GM10266 (cell line): ENCODE results near the gene RRBP1.

Source experiments
- DNase-seq: peaks from one replicate; pipeline ENCODE4 v3.0.0; 2012; ENCODE audit errors: extremely low spot score
- TF ChIP-seq, protein P1 (sequence below): IDR thresholded peaks from 2 replicates; pipeline ENCODE4 v1.5.1; 2012; ENCODE audit warnings: mild to moderate bottlenecking, low read depth; ENCODE audit not compliant: control insufficient read depth, insufficient read depth; ENCODE audit errors: missing control alignments

RRBP1 gene

DNA sequence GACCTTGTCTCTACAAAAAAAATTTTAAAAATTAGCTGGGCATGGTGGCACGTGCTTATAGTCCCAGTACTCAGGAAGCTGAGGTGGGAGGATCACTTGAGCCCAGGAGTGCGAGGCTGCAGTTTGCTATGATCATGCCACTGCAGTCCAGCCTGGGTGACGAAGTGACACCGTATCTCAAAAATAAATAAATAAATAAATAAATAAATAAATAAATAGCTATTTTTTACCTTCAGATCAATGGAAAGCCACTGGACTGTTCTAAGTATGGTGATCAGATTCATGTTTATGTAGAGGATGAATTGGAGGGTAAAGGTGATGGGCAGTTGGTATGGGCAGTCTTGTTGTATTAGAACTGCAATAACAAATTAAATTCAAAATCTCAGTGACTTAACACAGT, 88.1 kb downstream of the RRBP1 start:
- no peak for DNase-seq
- TF ChIP-seq, protein P1, sequence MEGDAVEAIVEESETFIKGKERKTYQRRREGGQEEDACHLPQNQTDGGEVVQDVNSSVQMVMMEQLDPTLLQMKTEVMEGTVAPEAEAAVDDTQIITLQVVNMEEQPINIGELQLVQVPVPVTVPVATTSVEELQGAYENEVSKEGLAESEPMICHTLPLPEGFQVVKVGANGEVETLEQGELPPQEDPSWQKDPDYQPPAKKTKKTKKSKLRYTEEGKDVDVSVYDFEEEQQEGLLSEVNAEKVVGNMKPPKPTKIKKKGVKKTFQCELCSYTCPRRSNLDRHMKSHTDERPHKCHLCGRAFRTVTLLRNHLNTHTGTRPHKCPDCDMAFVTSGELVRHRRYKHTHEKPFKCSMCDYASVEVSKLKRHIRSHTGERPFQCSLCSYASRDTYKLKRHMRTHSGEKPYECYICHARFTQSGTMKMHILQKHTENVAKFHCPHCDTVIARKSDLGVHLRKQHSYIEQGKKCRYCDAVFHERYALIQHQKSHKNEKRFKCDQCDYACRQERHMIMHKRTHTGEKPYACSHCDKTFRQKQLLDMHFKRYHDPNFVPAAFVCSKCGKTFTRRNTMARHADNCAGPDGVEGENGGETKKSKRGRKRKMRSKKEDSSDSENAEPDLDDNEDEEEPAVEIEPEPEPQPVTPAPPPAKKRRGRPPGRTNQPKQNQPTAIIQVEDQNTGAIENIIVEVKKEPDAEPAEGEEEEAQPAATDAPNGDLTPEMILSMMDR: no peak

DNA sequence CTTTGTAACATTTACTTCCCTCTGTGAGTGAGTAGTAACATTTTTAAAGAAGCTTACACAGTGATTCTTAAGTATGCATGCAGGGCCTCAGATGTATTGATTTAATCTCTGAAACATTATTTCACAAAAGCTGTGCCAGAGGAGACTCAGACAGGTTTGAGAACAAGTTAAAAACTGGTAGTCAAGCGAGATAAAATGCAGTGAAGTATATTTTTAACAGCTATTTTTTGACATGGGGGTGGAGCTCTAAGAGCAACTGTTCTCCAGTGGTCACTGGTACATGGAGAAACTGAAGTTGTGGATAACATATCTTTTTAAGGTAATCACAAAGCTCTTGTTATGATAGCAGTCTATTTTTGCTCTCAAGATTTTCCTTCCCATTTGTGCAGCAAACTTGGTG, 91.8 kb downstream of the RRBP1 start:
- no peak for DNase-seq
- TF ChIP-seq, protein P1: no peak

- TF ChIP-seq, protein P1: no peak
- DNase-seq: no peak
Observed at GRCh38 chr20:17589161-17589834, 92.7 kb downstream of the RRBP1 start.

DNA sequence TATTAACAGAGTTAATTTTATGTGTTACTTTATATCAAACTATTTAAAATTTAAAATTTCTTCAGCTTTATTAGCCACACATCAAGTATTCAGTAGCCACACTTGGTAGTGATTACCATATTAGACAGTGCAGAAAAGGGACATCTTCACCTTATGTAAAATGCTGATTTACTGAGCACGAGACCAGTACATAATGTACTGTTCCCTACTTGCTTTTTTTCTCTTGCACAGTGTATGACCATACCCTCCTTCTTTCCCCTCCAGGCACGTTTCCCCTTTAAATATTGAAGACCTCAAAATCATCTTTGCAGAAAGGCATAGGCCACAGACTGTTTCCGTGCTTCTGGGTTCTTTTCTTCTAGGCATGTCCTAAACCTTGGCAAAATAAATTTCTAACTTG, 94.2 kb downstream of the RRBP1 start:
- TF ChIP-seq, protein P1: no peak
- no peak for DNase-seq

GRCh38 chr20:17587148-17587547, 94.9 kb downstream of the RRBP1 start:
- TF ChIP-seq, protein P1: no peak
- no peak for DNase-seq

GRCh38 chr20:17586250-17586649, 95.8 kb downstream of the RRBP1 start:
- DNase-seq: no peak

DNA sequence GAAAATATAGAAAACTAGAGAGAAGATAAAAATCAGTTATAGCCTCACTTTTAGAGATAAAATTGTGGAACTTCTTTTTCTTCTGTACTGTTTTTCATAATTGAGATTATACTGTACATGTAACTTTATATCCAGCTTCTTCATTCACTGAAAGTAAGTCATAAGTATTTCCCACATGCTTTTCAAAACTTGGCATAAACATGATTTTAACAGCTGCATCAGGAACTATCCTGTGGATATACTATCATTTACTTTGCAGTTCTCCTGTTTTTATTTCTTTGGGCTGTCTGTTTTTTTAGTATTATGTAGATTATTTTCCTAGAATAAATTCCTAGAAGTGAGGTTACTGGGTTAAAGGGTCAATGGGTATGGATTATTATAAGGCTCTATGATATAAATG, 97.4 kb downstream of the RRBP1 start:
- TF ChIP-seq, protein P1: no peak
- no peak for DNase-seq

More at GRCh38 chr20:17586250-17586649, 95.8 kb downstream of the RRBP1 start:
- TF ChIP-seq, protein P1: no peak
